WERI-Rb-1 (cell line): Measurements from ENCODE around the gene ZNF410.
"Not testable (repeated sequence)": the region's sequence is repeated elsewhere in the genome, so short reads cannot be mapped to it uniquely, and the experiment has no call there.

Source experiments
- DNase-seq: peaks from one replicate; pipeline ENCODE4 v3.0.0-alpha.2; 2020
- H3K27ac ChIP-seq: fragments of 250-450 bp; sonication (Bioruptor Pico); 2 replicates; pipeline ENCODE4 v1.5.1; 2020; ENCODE audit warnings: mild to moderate bottlenecking, moderate library complexity
- H3K27me3 ChIP-seq: fragments of 250-450 bp; sonication (Bioruptor Pico); 2 replicates; pipeline ENCODE4 v1.5.1; 2021; ENCODE audit warnings: mild to moderate bottlenecking, low read depth, moderate library complexity; ENCODE audit not compliant: insufficient read depth, severe bottlenecking
- H3K36me3 ChIP-seq: fragments of 250-450 bp; sonication (Bioruptor Pico); 2 replicates; pipeline ENCODE4 v1.5.1; 2020; ENCODE audit warnings: mild to moderate bottlenecking, moderate library complexity
- H3K4me3 ChIP-seq: 2 replicates; pipeline ENCODE4 v1.5.1; 2011; ENCODE audit warnings: low read depth, mild to moderate bottlenecking, control low read depth, low read length
- H3K9me3 ChIP-seq: fragments of 250-450 bp; sonication (Bioruptor Pico); 2 replicates; pipeline ENCODE4 v1.5.1; 2021; ENCODE audit warnings: mild to moderate bottlenecking, moderate library complexity; ENCODE audit not compliant: severe bottlenecking
- TF ChIP-seq, protein P1 (sequence below): IDR thresholded peaks from 2 replicates; pipeline ENCODE4 v1.5.1; 2011; ENCODE audit warnings: low read depth, mild to moderate bottlenecking, control low read depth, inconsistent platforms, low read length

The ZNF410 gene

DNA sequence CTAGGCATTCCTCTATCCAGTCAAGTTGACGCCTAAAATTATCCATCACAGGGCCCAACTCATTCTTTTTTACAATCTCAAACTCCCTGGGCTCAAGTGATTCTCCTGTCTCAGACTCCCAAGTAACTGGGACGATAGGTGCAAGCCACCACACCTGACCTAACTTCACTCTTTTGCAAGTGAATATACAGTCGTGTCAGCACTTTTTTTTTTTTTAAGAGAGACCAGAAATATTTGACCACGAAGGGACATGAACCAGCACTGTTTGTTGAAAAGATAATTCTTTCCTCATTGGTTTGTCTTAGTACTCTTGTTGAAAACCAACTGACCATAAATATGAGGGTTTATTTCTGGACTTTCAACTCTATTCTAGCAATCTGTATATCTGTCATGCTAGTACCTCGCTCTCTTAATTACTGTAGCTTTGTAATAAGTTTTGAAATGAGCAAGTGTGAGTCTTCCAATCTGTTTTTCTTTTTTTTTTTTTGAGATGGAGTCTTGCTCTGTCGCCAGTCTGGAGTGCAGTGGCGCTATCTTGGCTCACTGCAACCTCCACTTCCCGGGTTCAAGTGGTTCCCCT is 21.0 kb upstream of the ZNF410 start:
- DNase-seq, result no peak
- peaks cover 40% of the 10 kb centered on the region for H3K36me3 ChIP-seq

DNA sequence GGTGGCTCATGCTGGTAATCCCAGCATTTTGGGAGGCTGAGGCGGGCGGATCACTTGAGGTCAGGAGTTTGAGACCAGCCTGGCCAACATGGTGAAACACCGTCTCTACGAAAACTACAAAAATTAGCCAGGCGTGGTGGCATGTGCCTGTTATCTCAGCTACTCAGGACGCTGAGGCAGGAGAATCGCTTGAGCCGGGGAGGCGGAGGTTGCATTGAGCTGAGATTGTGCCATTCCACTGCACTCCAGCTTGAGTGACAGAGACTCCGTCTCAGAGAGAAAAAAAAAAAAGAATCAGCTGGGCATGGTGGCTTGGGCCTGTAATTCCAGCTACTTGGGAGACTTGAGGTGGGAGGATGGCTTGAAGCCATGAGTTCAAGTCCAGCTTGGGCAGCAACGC is 16.9 kb upstream of the ZNF410 start:
- not testable (repeated sequence) for H3K9me3 ChIP-seq, DNase-seq, H3K4me3 ChIP-seq, H3K27me3 ChIP-seq, H3K27ac ChIP-seq
- H3K36me3 ChIP-seq, result peaks cover 14% of the 10 kb centered on the region

More for the DNA sequence above, 21.0 kb upstream of the ZNF410 start:
- no peak overlapping the region for H3K4me3 ChIP-seq
- no peaks in the 10 kb centered on the region for H3K27me3 ChIP-seq
- TF ChIP-seq, protein P1, sequence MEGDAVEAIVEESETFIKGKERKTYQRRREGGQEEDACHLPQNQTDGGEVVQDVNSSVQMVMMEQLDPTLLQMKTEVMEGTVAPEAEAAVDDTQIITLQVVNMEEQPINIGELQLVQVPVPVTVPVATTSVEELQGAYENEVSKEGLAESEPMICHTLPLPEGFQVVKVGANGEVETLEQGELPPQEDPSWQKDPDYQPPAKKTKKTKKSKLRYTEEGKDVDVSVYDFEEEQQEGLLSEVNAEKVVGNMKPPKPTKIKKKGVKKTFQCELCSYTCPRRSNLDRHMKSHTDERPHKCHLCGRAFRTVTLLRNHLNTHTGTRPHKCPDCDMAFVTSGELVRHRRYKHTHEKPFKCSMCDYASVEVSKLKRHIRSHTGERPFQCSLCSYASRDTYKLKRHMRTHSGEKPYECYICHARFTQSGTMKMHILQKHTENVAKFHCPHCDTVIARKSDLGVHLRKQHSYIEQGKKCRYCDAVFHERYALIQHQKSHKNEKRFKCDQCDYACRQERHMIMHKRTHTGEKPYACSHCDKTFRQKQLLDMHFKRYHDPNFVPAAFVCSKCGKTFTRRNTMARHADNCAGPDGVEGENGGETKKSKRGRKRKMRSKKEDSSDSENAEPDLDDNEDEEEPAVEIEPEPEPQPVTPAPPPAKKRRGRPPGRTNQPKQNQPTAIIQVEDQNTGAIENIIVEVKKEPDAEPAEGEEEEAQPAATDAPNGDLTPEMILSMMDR, result no peak
- H3K27ac ChIP-seq, result no peak overlapping the region
- H3K9me3 ChIP-seq, result no peaks in the 10 kb centered on the region

DNA sequence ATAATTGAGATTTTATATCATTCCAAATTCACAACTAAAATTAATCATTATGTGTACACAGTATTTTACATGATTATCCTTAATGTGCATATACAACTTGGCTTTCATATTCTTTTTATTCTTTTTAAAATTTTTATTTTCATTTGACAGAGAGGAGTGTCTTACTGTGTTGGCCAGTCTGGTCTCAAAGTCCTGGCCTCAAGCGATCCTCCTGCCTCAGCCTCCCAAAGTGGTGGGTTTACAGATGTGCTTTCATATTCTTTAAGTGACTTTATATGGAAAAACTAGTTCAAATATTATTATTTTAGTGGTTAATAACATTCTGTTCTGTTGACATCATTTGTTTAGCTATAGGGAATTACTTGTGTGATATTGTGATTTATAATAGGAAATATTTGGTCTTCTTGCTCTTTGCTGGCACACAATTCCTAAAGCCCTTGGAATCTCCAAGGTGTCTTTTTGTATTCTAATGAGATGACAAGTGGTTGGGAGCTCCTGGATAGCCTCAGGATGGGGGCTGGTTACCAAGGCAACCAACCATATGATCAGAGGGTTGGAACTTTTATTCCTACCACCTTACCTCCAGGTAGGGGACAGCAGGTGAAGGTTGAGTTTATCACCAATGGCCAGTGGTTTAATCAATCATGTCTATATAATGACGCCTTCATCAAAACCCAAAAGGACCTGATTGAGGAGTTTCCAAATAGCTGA is 16.0 kb upstream of the ZNF410 start:
- DNase-seq, result no peak
- Histone ChIP-seq H3K27ac (no peak overlapping the region), H3K27me3 (no peaks in the 10 kb centered on the region)

DNA sequence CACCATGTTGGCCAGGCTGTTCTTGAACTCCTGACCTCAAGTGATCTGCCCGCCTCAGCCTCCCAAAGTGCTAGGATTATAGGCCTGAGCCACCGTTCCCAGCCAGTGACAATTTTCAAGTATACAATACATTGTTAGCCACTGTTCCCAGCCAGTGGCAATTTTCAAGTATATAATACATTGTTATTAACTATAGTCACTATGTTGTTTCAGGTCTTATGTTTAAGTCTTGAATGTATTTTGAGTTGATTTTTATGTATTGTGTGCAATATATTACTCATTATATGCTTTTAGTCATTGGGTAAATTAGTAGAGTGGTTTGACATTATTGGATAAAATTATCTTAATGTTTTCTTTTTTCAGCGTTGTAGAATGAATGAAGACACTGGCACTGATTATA is 13.0 kb upstream of the ZNF410 start:
- no peaks in the 10 kb centered on the region for H3K9me3 ChIP-seq
- no peak overlapping the region for H3K27ac ChIP-seq
- no peak overlapping the region for H3K4me3 ChIP-seq
- no peaks in the 10 kb centered on the region for H3K27me3 ChIP-seq
- H3K36me3 ChIP-seq, result peaks cover 3% of the 10 kb centered on the region
- TF ChIP-seq, protein P1, result no peak
- DNase-seq, result no peak

More for the DNA sequence above, 16.0 kb upstream of the ZNF410 start:
- Histone ChIP-seq H3K9me3 (no peaks in the 10 kb centered on the region), H3K4me3 (no peak overlapping the region), H3K36me3 (peaks cover 8% of the 10 kb centered on the region)
- TF ChIP-seq, protein P1, result no peak

DNA sequence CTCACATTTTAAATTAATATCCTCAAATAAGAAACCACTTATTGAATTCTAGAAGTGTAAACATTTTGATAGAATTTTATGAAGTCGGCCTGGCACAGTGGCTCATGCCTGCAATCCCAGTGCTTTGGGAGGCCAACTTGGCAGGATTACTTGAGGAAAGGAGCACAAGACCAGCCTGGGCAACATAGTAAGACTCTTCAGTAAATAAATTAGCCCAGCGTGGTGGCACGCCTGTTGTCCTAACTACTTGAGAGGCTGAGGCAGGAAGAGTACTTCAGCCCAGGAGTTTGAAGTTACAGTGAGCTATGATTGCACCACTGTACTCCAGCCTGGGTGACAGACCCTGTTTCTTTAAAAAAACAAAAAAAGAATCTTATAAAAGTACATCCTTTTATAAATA is 8.9 kb upstream of the ZNF410 start:
- no peaks in the 10 kb centered on the region for H3K9me3 ChIP-seq
- no peaks in the 10 kb centered on the region for H3K27me3 ChIP-seq
- DNase-seq, result no peak
- no peak overlapping the region for H3K27ac ChIP-seq
- TF ChIP-seq, protein P1, result no peak
- H3K4me3 ChIP-seq, result no peak overlapping the region
- peaks cover 6% of the 10 kb centered on the region for H3K36me3 ChIP-seq

DNA sequence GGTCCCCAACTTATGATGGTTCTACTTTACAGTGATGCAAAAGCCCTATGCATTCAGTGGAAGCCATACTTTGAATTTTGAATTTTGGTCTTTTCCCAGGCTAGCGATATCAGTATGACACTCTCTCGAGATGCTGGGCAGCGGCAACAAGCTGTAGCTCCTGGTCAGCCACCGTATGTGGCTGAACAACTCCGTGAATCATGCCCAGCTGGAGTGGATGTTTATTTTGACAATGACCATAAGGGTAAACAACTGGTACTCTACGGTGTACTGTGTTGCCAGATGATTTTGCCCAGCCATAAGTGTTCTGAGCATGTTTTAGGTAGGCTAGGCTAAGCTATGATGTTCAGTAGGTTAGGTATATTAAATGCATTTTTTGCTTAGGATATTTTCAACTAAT is 8.2 kb upstream of the ZNF410 start:
- Histone ChIP-seq H3K27ac (no peak overlapping the region), H3K4me3 (no peak overlapping the region), H3K9me3 (no peaks in the 10 kb centered on the region), H3K27me3 (no peaks in the 10 kb centered on the region), H3K36me3 (peaks cover 6% of the 10 kb centered on the region)
- TF ChIP-seq, protein P1, result no peak
- DNase-seq, result no peak
